Peyer's patch (tissue), 4 donors: ENCODE results near the gene AKR1B1. TPM values are rescaled to one million over a fixed set of nuclear protein-coding genes. Genes with fewer than 3 reads are reported as not detected.
A peak's percentile ranks its signal among the peaks of the same experiment; 100 is the strongest.

Experiments
- DNase-seq, 3 donors: peaks; one replicate each; pipeline ENCODE4 v3.0.0-alpha.2; 2017 to 2019
- H3K27ac ChIP-seq, 4 donors: fragments of 200-600 bp; sonication (generic); one replicate each; pipeline ENCODE4 v1.5.1; 2016 to 2019
- H3K27me3 ChIP-seq, 2 donors: fragments of 200-600 bp; sonication (generic); one replicate each; pipeline ENCODE4 v1.5.1; 2019
- H3K36me3 ChIP-seq, 3 donors: fragments of 200-600 bp; sonication (generic); one replicate each; pipeline ENCODE4 v1.5.1; 2016 to 2019
- H3K4me1 ChIP-seq, 4 donors: fragments of 200-600 bp; sonication (generic); one replicate each; pipeline ENCODE4 v1.5.1; 2016 to 2019
- H3K4me3 ChIP-seq, 4 donors: fragments of 200-600 bp; sonication (generic); 1 replicate in 3 of 4; 2 replicates in 1 of 4; pipeline ENCODE4 v1.5.1; 2016 to 2019; ENCODE audit warnings: mild to moderate bottlenecking in 1 of 4
- H3K9me3 ChIP-seq, 4 donors: fragments of 200-600 bp; sonication (generic); one replicate each; pipeline ENCODE4 v1.5.1; 2016 to 2019; ENCODE audit warnings: mild to moderate bottlenecking in 1 of 4
- POLR2A ChIP-seq, 2 donors: fragments of 450-650 bp; IDR thresholded peaks; one replicate each; pipeline ENCODE4 v1.5.1; 2017; ENCODE audit warnings: antibody characterized with exemption in 2 of 2, mild to moderate bottlenecking in 2 of 2, moderate library complexity in 2 of 2
- total RNA-seq, 4 donors: library from RNA; depleted of rRNA; stranded (reverse); fragments of >200 nt; gene quantifications; one replicate each; pipeline ENCODE4 v1.1.0, GENCODE V29; 2016
- TF ChIP-seq, protein P1 (sequence below), 6 experiments: fragments of 450-650 bp in 4 of 6; fragments of 200-600 bp in 2 of 6; sonication (generic) in 1 of 6; IDR thresholded peaks; one replicate each; pipeline ENCODE4 v1.5.1; 2017 to 2019; ENCODE audit warnings: antibody characterized with exemption in 6 of 6, mild to moderate bottlenecking in 3 of 6, moderate library complexity in 1 of 6

AKR1B1 gene
- total RNA-seq, 4 donors from 2014 or later: 3.9 to 59.4 (median 22.9) TPM

DNA sequence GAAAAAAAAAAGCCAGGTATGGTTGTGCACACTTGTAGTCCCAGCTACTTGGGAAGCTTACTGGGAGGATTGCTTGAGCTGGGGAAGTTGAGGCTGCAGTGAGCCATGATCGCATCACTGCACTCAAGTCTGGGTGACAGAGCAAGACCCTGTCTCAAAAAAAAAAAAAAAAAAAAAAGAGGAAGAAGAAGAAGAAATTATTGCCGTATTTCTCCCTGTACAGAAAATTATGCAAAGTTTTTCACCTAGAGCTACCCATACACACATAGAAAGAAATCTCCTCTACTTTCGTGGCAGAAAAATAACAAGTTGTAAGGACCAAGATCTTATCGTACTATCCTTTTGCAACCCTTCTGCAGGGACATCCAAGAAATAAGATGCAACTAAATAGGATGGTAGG lies 25.5 kb downstream of the AKR1B1 start:
- H3K27me3 ChIP-seq: no peaks in the 10 kb centered on the region

DNA sequence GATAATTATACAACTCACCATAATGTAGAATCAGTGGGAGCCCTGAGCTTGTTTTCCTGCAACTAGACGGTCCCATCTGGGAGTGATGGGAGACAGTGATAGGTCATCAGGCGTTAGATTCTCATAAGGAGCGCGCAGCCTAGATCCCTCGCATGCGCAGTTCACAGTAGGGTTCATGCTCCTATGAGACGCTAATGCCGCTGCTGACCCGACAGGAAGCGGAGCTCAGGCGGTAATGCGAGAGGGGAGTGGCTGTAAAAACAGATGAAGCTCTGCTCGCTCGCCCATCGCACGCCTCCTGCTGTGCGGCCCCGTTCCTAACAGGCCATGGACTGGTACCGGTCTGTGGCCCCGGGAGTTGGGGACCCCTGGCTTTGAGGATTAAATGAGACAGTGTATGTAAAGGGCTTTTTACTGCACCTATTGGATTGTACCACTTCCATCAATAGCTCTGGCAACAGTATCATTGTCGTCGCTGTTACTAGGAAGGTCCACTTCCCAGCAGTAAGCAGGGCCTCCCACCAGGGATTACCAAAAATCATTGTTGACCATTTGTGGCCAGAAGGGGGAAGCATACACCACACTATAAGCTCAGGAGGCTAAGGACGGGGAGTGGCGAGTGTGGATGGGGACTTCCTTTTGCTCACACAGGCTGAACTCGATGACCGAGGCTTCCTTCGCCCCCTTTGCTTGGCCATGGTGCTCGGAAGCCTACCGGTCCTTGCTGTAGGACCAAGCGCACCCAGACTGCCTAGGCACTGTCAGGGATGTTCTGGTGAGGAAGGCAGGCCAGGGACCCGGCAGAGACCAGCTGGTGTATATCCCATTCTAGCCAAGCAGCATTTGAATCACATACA lies 26.4 kb downstream of the AKR1B1 start:
- Histone ChIP-seq H3K27me3 (no peaks in the 10 kb centered on the region), H3K4me1 (peaks cover 0 to 5% (median 2%) of the 10 kb centered on the region in 4 donors), H3K4me3 (peak overlapping the region; percentile 18 to 52 (median 34)), H3K36me3 (no peaks in the 10 kb centered on the region), H3K9me3 (no peaks in the 10 kb centered on the region), H3K27ac (peak overlapping the region; percentile 77 to 95 (median 83))
- DNase-seq: peak; percentile 81 to 94 (median 82)
- TF ChIP-seq POLR2A (IDR thresholded peaks at IDR 0.05): peak in 1 of 2 donors; percentile 59
- TF ChIP-seq, protein P1, sequence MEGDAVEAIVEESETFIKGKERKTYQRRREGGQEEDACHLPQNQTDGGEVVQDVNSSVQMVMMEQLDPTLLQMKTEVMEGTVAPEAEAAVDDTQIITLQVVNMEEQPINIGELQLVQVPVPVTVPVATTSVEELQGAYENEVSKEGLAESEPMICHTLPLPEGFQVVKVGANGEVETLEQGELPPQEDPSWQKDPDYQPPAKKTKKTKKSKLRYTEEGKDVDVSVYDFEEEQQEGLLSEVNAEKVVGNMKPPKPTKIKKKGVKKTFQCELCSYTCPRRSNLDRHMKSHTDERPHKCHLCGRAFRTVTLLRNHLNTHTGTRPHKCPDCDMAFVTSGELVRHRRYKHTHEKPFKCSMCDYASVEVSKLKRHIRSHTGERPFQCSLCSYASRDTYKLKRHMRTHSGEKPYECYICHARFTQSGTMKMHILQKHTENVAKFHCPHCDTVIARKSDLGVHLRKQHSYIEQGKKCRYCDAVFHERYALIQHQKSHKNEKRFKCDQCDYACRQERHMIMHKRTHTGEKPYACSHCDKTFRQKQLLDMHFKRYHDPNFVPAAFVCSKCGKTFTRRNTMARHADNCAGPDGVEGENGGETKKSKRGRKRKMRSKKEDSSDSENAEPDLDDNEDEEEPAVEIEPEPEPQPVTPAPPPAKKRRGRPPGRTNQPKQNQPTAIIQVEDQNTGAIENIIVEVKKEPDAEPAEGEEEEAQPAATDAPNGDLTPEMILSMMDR (IDR thresholded peaks at IDR 0.05): peak; percentile 52 to 93 (median 77)

More for the DNA sequence above, 25.5 kb downstream of the AKR1B1 start:
- H3K4me1 ChIP-seq: peaks cover 0 to 5% (median 2%) of the 10 kb centered on the region in 4 donors
- peak overlapping the region in 1 of 4 donors; percentile 77 for H3K27ac ChIP-seq
- no peaks in the 10 kb centered on the region for H3K36me3 ChIP-seq
- TF ChIP-seq, protein P1 (IDR thresholded peaks at IDR 0.05): no peak
- no peak for TF ChIP-seq POLR2A (IDR thresholded peaks at IDR 0.05)
- DNase-seq: peak in 1 of 3 donors; percentile 30
- no peaks in the 10 kb centered on the region for H3K9me3 ChIP-seq
- H3K4me3 ChIP-seq: no peak overlapping the region

DNA sequence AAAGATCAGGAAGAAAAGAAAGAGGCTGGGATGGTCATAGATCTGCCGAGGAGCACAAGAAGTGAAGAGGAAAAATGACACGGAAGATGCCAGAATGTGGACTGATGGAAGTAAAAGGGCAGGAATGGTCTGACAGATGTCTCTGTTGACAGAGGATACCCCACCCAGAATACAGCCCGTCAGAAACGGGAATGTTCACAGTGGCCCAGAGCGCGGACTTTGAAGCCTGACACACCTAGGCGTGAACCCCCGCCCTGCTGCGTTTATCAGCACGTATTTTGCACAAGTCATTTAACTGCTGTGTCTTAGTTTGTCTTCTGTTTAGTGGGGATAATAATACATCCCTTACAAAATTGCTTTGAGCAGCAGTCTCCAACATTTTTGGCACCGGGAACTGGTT lies 27.1 kb downstream of the AKR1B1 start:
- Histone ChIP-seq H3K4me1 (peaks cover 0 to 5% (median 2%) of the 10 kb centered on the region in 4 donors), H3K4me3 (peak overlapping the region; percentile 18 to 52 (median 34)), H3K27me3 (no peaks in the 10 kb centered on the region), H3K9me3 (no peaks in the 10 kb centered on the region), H3K36me3 (no peaks in the 10 kb centered on the region), H3K27ac (peak overlapping the region; percentile 77 to 95 (median 83))
- TF ChIP-seq POLR2A (IDR thresholded peaks at IDR 0.05): peak in 1 of 2 donors; percentile 52
- TF ChIP-seq, protein P1 (IDR thresholded peaks at IDR 0.05): no peak
- peak in 2 of 3 donors; percentile 88 to 91 for DNase-seq

DNA sequence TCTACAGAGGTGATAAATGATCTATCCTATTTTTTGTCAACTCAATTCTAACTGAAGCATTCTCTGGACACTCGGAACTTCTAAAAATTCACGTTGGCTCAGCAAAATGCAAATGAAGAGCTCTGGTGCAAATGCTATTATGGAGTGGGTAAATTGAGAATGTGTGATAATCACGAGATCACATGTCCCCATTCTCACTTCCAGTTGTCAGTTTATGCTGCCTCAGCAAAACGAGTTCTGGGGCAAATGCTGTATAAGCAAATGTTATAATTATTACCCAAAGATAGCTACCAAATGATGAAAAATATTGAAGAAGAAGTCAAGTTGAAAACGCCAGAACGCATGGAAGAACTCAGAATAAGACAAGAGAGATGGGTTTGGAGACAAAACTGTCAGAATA lies 29.4 kb downstream of the AKR1B1 start:
- H3K9me3 ChIP-seq: no peaks in the 10 kb centered on the region
- no peak for TF ChIP-seq POLR2A (IDR thresholded peaks at IDR 0.05)
- TF ChIP-seq, protein P1 (IDR thresholded peaks at IDR 0.05): no peak
- no peaks in the 10 kb centered on the region for H3K36me3 ChIP-seq
- DNase-seq: no peak
- H3K27ac ChIP-seq: no peak overlapping the region
- peaks cover 0 to 5% (median 2%) of the 10 kb centered on the region in 4 donors for H3K4me1 ChIP-seq
- no peaks in the 10 kb centered on the region for H3K27me3 ChIP-seq
- no peak overlapping the region for H3K4me3 ChIP-seq

DNA sequence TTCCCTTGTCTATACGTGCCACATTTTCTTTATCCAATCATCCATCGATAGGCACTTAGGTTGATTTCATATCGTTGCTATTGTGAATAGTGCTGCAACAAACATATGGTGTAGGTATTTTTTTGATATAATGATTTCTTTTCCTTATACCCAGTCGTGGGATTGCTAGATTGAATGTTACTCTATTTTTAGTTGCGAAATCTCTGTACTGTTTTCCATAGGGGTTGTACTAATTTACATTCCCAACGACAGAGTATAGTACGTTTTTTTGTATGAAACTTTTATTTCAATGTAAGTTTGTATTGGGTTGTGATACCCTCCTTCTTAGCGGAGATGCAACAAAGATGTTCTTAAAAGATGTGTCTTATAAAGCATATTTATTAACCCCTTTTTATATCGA lies 30.0 kb downstream of the AKR1B1 start:
- TF ChIP-seq, protein P1 (IDR thresholded peaks at IDR 0.05): no peak
- TF ChIP-seq POLR2A (IDR thresholded peaks at IDR 0.05): no peak
- peaks cover 0 to 5% (median 2%) of the 10 kb centered on the region in 4 donors for H3K4me1 ChIP-seq
- H3K36me3 ChIP-seq: no peaks in the 10 kb centered on the region
- H3K27ac ChIP-seq: no peak overlapping the region
- no peaks in the 10 kb centered on the region for H3K27me3 ChIP-seq
- H3K4me3 ChIP-seq: no peak overlapping the region
- no peaks in the 10 kb centered on the region for H3K9me3 ChIP-seq
- DNase-seq: no peak
